GM21576 (cell line): ENCODE data around the gene ARL17A.
"Not testable (repeated sequence)": the region's sequence is repeated elsewhere in the genome, so short reads cannot be mapped to it uniquely, and the experiment has no call there.

Source experiments
- ATAC-seq: cut with Tn5 transposase; IDR thresholded peaks from one replicate; pipeline ENCODE4 v1.9.1; 2021; ENCODE audit warnings: mild to moderate bottlenecking, moderate library complexity; ENCODE audit not compliant: unreplicated experiment

Gene ARL17A

GRCh38 chr17:46579083-46580075 is at the start of gene ARL17A:
ARL17A (minus strand) TSS chr17:46579691; CDS start chr17:46576322, 3,369 bp downstream.
- peak; percentile 66 for ATAC-seq

DNA sequence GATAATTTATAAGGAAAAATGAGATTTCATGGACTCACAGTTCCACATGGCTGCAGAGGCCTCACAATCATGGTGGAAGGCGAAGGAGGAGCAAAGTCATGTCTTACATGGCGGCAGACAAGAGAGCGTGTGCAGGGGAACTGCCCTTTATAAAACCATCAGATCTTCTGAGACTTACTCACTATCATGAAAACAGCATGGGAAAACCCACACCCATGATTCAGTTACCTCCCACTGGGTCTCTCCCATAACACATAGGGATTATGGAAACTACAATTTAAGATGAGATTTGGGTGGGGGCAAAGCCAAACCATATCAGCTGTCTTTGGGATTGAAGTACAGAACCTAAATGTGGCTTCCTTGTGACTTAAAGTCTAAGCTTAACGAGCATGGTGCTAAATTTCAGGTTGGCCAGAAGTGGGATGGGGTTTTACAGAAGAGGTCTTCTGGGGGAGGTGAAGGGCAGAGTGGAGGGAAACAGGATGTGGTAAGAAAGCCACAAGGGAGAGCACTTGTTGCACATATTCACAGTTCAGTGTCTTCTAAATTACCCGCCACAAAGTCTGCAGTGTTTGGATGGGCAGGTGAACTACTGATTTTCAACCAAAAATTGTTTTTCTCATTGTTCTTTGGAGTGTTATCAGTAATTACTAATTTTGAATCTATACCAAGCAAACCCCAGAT is 49.4 kb upstream of the ARL17A start:
- not testable (repeated sequence) for ATAC-seq

DNA sequence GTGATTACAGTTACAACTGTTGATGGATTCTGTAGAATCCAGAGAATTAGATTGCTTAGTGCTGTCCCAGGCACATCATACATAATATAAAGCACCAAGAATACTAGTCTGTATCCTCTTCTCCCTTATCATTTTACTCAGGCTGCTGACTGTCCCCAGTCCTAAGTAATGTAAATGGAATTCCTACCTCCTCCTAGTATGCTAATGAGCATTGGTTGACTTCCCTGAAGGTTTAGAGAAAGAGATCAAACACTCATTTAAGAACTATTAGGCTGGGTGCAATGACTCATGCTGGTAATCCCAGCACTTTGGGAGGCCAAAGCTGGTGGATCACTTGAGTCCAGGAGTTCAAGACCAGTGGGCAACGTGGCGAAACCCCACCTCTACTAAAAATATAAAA is 48.0 kb upstream of the ARL17A start:
- not testable (repeated sequence) for ATAC-seq

GRCh38 chr17:46624726-46625125 is 45.2 kb upstream of the ARL17A start:
- not testable (repeated sequence) for ATAC-seq

DNA sequence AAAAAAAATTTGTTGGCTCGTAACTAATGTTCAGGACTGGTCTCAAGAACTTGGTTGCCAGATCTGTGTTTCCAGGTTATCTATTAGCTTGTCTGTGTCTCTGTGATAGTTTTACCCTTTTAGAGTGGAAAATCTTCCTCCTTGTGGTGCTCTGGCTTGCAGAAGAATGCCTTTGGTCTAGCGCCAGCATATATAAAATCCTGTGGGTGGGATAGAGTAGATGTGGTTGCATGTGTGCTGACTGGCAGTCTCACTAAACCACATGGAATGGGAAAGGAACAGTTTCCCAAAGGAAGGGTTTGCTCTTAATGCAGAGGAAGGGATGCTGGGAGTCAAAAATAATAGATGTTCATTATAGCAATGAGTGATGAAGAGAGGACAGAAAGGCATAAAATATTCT is 44.3 kb upstream of the ARL17A start:
- not testable (repeated sequence) for ATAC-seq

DNA sequence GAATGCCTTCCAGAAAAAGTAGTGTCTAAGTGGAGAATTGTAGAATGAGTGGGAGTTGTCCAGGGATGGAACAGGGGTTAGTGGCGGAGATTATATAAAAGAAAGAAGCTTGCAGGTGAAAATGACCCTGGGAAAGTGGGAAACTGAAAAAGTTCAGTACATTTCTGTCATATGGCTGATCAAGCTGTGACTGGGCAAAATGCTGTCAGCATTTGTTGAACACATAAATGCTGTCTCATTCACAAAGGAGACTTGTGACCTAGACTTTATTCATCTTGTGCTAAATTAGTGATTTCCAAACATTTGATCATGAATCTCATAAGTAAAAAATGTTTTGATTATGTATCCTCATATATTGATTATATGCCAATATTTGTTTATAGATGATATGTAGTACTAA is 39.5 kb upstream of the ARL17A start:
- ATAC-seq = not testable (repeated sequence)

- not testable (repeated sequence) for ATAC-seq
These were observed 37.6 kb upstream of the ARL17A start for GRCh38 chr17:46617121-46617520.

DNA sequence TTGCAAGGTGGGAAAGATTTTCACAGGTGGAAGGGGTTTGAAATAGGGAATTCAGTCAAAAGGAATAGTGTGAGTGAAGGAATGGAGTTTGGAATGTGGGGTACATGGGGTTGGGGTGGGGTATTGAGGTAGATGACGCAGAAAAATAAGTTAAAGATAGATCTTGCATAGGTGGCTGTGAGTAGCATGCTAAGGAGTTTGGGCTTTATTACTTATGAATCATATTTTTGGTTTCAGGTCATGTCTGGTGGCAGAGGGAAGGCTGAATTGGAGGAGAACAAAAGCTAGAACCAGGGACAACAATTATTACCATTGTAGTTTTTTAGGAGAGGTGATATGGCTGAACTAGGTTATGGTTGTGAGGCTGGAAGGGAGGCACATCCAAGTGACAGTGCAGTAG is 34.4 kb upstream of the ARL17A start:
- not testable (repeated sequence) for ATAC-seq

GRCh38 chr17:46611304-46611703 is 31.8 kb upstream of the ARL17A start:
- ATAC-seq = not testable (repeated sequence)

- ATAC-seq = not testable (repeated sequence)
These were observed 23.6 kb upstream of the ARL17A start for GRCh38 chr17:46603125-46603524.

DNA sequence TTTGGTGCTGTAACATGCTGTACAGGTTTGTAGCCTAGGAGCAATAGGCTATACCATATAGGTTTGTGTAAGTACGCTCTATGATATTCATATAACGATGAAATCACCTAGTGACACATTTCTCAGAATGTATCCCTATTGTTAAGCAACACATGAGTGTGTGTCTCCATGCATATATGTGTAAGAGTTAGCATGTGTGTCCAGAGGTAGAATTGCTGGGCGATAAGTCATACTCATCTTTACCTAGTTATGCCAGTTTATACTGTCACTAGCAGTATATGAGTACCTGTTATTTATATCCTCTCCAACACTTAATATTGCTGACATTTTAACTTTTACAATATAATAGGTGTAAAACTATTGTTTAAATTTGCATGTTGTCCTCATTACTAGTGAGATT is 21.3 kb upstream of the ARL17A start:
- ATAC-seq = not testable (repeated sequence)

- not testable (repeated sequence) for ATAC-seq
These were observed 18.9 kb upstream of the ARL17A start for GRCh38 chr17:46598344-46598931.

- not testable (repeated sequence) for ATAC-seq
These were observed 11.8 kb upstream of the ARL17A start for GRCh38 chr17:46591332-46591731.

DNA sequence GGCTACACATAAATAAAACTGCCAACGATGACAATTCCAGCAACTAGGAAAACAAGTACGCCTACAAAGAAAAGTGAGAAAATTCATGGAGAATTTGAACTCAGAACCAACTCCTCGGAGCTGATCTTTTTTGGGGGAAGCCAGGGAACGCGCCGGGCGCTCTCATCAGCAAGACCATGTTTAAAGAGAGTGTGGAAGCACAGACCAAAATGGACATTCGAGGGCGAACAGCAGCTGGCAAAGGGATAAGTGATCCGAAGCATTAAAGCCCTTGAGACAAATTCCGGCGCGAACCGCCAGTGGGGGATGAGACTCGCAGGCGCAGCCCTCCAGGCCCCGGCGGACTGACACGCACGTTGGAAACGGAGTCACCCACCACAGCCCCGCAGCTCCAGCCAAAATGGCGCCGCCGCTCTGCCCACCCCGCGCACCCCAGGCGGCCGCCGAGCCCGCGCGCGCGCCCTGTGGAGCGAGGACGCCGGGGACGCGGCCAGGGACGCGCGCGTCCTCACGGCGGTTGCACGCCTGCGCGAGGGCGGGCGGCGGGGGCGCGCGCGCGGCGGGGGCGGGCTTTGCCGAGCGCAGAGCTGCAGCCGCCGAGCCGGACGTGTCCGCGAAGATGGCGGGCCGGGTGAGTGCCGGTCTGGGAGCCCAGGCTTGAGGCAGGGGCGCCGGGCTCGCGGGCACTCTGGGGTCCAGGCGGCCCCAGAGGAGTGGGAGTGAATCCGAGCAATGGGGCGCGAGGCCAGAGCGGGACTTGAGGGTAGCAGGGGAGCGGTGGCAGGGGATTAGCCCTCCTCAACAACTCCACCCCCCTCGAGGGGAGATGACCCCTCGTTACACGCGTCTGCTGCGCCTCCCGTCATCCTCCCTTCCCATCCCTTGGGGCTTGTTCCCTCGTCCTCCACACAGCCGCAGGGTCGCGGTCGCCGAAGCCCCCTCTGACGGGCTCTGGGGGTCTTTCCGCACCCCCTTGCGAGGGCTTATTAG is 11.0 kb upstream of the ARL17A start, which contains the start of gene NSF:
Gene NSF, plus strand, starts transcription at position 513 of the 990 bp plus-strand sequence. Its CDS starts 107 bp downstream, at position 620.
- not testable (repeated sequence) for ATAC-seq

GRCh38 chr17:46585444-46585843 is 6.0 kb upstream of the ARL17A start:
- not testable (repeated sequence) for ATAC-seq

- peak; percentile 12 for ATAC-seq
These were observed 591 bp upstream of the ARL17A start for GRCh38 chr17:46580082-46580481.

GRCh38 chr17:46571796-46572195 is 7.7 kb downstream of the ARL17A start:
- ATAC-seq = not testable (repeated sequence)

DNA sequence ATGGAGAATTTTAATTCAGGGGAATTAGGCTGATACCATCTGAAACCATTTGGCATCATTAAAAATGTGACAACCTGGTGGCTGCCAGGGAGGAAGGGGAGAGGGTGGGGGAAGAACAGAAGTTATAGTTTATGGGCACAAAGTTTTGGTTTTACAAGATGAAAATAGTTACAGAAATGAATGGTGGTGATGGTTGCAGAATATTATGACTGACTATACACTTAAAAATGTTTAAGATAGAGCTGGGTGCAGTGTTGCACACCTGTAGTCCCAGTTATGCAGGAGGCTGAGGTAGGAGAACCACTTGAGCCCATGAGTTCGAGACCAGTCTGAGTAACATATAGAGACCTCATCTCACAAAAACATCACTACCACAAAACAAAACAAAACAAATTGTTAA is 12.5 kb downstream of the ARL17A start:
- not testable (repeated sequence) for ATAC-seq

- not testable (repeated sequence) for ATAC-seq
These were observed 13.2 kb downstream of the ARL17A start for GRCh38 chr17:46566284-46566683.

DNA sequence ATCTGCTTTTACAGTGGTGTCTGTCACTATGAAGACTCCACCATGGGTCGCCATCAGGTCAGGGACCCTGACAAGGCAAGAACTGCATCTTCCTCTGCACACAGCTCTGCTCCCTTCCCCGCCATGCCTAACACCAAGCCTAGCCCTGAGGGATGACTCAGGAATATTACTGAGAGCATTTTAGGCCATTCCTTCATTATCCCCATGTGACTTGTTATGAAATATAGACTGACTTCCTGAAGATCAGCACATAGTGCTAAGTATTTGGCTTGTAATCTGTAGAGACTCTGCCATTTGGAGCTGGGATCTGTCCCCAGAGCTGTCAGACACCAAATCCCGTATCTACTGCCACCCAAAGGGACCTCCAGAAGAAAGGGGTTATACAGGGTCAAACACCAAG is 19.4 kb downstream of the ARL17A start:
- ATAC-seq = not testable (repeated sequence)
